ENCODE results near the gene TNIP3.

- TF ChIP-seq POLR2A (IDR thresholded peaks at IDR 0.05) (no peak), CTCF (IDR thresholded peaks at IDR 0.05) (no peak)
Measured at GRCh38 chr4:121155893-121156292, 8.2 kb downstream of the TNIP3 start.
